Cardiac fibroblast (primary cell): ENCODE results near the gene PSMD12.
"Not testable (repeated sequence)": the region's sequence is repeated elsewhere in the genome, so short reads cannot be mapped to it uniquely, and the experiment has no call there.

Source experiments
- DNase-seq, 2 donors: peaks; one replicate each; pipeline versions ENCODE4 v3.0.0 to v3.0.0-alpha.2; 2010; ENCODE audit warnings: low read depth in 2 of 2
- H3K4me3 ChIP-seq, 2 donors: replicated peaks in 1 of 2; 1 replicate in 1 of 2; 2 replicates in 1 of 2; pipeline ENCODE4 v1.5.1; 2011; ENCODE audit warnings: low read depth in 2 of 2, low read length in 2 of 2, mild to moderate bottlenecking in 2 of 2, moderate library complexity in 1 of 2
- TF ChIP-seq, protein P1 (sequence below): IDR thresholded peaks from one replicate; pipeline ENCODE4 v1.5.1; 2011; ENCODE audit warnings: low read depth, mild to moderate bottlenecking, low read length, inconsistent platforms

Gene PSMD12

GRCh38 chr17:67388986-67389385 lies 22.6 kb upstream of the PSMD12 start:
- TF ChIP-seq, protein P1, sequence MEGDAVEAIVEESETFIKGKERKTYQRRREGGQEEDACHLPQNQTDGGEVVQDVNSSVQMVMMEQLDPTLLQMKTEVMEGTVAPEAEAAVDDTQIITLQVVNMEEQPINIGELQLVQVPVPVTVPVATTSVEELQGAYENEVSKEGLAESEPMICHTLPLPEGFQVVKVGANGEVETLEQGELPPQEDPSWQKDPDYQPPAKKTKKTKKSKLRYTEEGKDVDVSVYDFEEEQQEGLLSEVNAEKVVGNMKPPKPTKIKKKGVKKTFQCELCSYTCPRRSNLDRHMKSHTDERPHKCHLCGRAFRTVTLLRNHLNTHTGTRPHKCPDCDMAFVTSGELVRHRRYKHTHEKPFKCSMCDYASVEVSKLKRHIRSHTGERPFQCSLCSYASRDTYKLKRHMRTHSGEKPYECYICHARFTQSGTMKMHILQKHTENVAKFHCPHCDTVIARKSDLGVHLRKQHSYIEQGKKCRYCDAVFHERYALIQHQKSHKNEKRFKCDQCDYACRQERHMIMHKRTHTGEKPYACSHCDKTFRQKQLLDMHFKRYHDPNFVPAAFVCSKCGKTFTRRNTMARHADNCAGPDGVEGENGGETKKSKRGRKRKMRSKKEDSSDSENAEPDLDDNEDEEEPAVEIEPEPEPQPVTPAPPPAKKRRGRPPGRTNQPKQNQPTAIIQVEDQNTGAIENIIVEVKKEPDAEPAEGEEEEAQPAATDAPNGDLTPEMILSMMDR = no peak
- no peak for DNase-seq
- H3K4me3 ChIP-seq = no peak overlapping the region

DNA sequence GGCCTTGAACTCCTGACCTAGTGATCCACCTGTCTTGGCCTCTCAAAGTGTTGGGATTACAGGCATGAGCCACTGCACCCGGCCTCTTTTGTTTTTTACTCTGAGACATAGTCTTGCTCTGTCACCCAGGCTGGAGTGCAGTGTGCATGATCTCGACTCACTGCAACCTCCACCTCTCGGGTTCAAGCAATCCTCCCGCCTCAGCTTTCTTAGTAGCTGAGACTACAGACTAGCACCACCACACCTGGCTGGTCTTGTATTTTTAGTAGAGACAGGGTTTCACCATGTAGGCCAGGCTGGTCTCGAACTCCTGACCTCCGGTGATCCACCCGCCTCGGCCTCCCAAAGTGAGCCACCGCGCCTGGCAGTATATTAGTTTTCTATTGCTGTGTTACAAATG lies 22.2 kb upstream of the PSMD12 start:
- not testable (repeated sequence) for H3K4me3 ChIP-seq, DNase-seq

DNA sequence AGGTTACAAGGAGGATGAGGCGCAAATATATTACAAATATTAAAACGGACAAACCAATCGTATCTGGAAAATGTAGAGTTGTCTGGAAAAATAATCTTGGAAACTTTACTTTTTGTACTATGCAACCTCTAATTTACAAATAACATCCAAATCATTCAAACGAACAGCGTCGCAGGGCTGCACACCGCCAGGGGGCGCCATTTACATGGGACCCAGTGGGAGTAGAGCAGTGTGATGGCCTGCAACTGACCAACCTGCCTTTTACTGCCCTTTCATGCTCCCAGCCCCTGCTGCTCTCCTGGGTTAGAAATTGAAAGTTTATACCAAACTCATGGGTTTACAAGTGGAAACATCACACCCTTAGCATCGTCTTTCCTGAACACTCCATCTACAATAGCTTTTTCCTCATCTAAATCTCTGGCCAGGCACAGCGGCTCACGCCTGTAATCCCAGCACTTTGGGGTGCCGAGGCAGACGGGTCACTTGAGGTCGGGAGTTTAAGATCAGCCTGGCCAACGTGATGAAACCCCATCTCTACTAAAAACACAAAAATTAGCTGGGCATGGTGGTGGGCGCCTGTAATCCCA lies 20.7 kb upstream of the PSMD12 start:
- H3K4me3 ChIP-seq = no peak overlapping the region
- DNase-seq = peak; percentile 59 to 72
- TF ChIP-seq, protein P1 = peak; percentile 81

DNA sequence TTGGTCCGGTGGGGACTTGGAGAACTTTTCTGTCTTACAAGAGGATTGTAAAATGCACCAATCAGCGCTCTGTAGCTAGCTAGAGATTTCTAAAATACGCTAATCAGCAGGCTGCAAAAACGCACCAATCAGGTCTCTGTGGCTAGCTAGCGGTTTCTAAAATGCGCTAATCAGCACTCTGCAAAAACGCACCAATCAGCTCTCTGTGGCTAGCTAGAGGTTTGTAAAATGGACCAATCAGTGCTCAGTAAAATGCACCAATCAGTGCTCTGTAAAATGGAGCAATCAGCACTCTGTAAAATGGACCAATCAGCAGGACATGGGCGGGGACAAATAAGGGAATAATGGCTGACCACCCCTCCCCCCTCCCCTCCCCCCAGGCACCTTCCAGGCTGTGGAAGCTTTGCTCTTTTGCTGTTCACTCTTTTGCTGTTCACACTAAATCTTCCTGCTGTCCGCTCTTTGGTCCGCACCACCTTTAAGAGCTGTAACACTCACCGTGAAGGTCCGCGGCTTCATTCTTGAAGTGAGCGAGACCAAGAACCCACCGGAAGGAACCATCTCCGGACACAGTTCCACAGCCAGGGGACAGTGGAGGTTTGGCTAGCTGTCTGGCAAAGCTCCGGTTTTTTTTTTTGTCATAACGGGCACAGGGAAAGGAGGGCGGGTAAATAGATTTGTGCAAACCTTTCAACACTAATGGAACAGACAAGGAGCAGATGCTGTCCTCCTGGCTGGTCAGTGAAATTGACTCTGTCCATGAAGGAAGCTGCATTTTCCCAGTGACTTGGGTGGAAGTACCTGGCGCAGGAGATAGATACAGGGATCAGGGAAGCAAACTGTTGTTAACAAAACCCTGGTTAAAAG lies 19.0 kb upstream of the PSMD12 start:
- TF ChIP-seq, protein P1 = no peak
- DNase-seq = no peak
- no peak overlapping the region for H3K4me3 ChIP-seq

DNA sequence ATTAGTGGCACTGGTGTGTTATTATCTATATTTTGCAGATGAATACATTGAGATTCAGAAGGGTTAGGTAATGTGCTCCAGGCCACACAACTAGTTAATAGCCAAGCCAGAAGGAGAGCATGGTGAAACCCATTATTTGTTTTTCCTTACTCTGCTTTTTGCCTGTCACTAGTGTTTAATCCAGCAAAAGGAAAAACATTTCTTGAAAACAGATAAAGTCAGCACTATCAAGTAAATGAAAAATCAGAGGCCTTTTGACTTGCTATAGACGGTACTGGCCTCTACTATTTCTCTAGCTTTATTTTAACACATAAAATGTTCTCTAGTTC lies 15.5 kb upstream of the PSMD12 start:
- TF ChIP-seq, protein P1 = no peak
- H3K4me3 ChIP-seq = no peak overlapping the region
- DNase-seq = no peak

GRCh38 chr17:67379251-67379630 lies 12.9 kb upstream of the PSMD12 start:
- peak in 1 of 2 donors; percentile 10 for DNase-seq
- TF ChIP-seq, protein P1 = no peak
- peak overlapping the region; percentile 46 to 83 for H3K4me3 ChIP-seq

GRCh38 chr17:67378454-67379250 lies 12.3 kb upstream of the PSMD12 start:
- DNase-seq = peak; percentile 72 to 84
- TF ChIP-seq, protein P1 = peak; percentile 18
- peak overlapping the region; percentile 83 to 89 for H3K4me3 ChIP-seq
